ENCODE data around the gene TUBAL3.

DNA sequence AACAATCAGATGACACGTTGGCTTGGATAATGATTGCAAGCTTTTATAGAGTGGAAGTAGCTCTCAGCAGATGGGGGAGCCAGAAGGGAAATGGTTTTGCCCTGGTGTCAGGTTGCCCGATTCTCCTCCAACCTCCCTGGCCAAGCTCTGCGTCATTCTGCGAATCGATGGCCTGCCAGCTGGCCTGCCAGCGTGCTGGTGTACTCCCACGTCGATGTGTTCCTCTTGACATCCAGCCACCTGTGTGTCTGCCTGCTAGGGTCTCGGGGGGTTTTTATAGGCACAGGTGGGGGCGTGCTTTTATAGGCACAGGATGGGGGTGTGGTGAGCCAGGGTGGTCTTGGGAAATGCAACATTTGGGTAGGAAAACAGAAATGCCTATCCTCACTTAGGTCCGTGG, 12.4 kb upstream of the TUBAL3 start:
- no peak for TF ChIP-seq POLR2A (IDR thresholded peaks at IDR 0.05)
- TF ChIP-seq, protein P1, sequence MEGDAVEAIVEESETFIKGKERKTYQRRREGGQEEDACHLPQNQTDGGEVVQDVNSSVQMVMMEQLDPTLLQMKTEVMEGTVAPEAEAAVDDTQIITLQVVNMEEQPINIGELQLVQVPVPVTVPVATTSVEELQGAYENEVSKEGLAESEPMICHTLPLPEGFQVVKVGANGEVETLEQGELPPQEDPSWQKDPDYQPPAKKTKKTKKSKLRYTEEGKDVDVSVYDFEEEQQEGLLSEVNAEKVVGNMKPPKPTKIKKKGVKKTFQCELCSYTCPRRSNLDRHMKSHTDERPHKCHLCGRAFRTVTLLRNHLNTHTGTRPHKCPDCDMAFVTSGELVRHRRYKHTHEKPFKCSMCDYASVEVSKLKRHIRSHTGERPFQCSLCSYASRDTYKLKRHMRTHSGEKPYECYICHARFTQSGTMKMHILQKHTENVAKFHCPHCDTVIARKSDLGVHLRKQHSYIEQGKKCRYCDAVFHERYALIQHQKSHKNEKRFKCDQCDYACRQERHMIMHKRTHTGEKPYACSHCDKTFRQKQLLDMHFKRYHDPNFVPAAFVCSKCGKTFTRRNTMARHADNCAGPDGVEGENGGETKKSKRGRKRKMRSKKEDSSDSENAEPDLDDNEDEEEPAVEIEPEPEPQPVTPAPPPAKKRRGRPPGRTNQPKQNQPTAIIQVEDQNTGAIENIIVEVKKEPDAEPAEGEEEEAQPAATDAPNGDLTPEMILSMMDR (IDR thresholded peaks at IDR 0.05): no peak
